ENCODE results near the gene TBX20. TPM values are rescaled to one million over a fixed set of nuclear protein-coding genes. Genes with fewer than 3 reads are reported as not detected.
A peak's percentile ranks its signal among the peaks of the same experiment; 100 is the strongest.

TBX20 gene
- total RNA-seq, 1 experiment from 2014 or later = not detected

GRCh38 chr7:35254496-35255442 lies 869 bp upstream of the TBX20 start:
- Histone ChIP-seq H2AK5ac (ENCODE audit: insufficient read length, low read length) (no peak overlapping the region), H4K20me1 (ENCODE audit: control insufficient read depth, insufficient read depth, insufficient read length) (no peaks in the 10 kb centered on the region), H3K18ac (ENCODE audit: insufficient read length, low read depth, low read length) (no peak overlapping the region), H3K79me1 (ENCODE audit: insufficient read depth, low read depth, low read length, poor library complexity, severe bottlenecking) (no peaks in the 10 kb centered on the region), H3K27ac (ENCODE audit: insufficient read length, low read depth, low read length) (no peak overlapping the region), H4K5ac (ENCODE audit: insufficient read length, low read depth, low read length) (no peak overlapping the region), H3T11ph (ENCODE audit: low read length) (no peak overlapping the region), H3K23ac (ENCODE audit: insufficient read length, low read depth, low read length) (no peak overlapping the region), H2AFZ (ENCODE audit: low read length) (no peak overlapping the region), H3K4ac (ENCODE audit: low read depth, low read length) (no peak overlapping the region), H2BK12ac (ENCODE audit: insufficient read length, low read depth, low read length) (no peak overlapping the region), H3K4me2 (ENCODE audit: insufficient read depth, insufficient read length, low read length) (peak overlapping the region; percentile 80), H3K27me3 (ENCODE audit: insufficient read depth, low read length) (peaks cover 97% of the 10 kb centered on the region), H2BK20ac (ENCODE audit: low read depth, low read length, poor library complexity, severe bottlenecking) (no peak overlapping the region), H3K23me2 (ENCODE audit: insufficient read length, low read depth, low read length, poor library complexity, severe bottlenecking) (peaks cover 19% of the 10 kb centered on the region), H3K9ac (ENCODE audit: extremely low read depth, insufficient read length, low read length) (no peak overlapping the region), H4K8ac (replicated peaks; ENCODE audit: insufficient read length, low read depth, low read length) (no peak overlapping the region), H2BK15ac (ENCODE audit: low read depth, low read length) (no peak overlapping the region), H3K9me3 (ENCODE audit: control insufficient read depth, low read depth, low read length) (no peaks in the 10 kb centered on the region), H3K4me1 (ENCODE audit: insufficient read depth, low read length) (peaks cover 9% of the 10 kb centered on the region), H4K91ac (ENCODE audit: insufficient read length, low read depth, low read length) (no peak overlapping the region), H2BK120ac (ENCODE audit: low read depth, low read length, poor library complexity, severe bottlenecking) (no peak overlapping the region), H3K79me2 (ENCODE audit: insufficient read depth, low read length) (no peaks in the 10 kb centered on the region), H2BK5ac (ENCODE audit: insufficient read length, low read length) (no peak overlapping the region), H3K56ac (ENCODE audit: insufficient read length, low read depth, low read length) (no peak overlapping the region), H3K14ac (ENCODE audit: insufficient read depth, low read length) (no peak overlapping the region)
- peak overlapping the region; percentile 52 to 78 for H3K4me3 Mint-ChIP-seq
- peaks cover 99% of the 10 kb centered on the region for H3K27me3 Mint-ChIP-seq (ENCODE audit: low read depth)
- no peak for TF ChIP-seq CTCF (conservative IDR thresholded peaks at IDR 0.05)
- no CpG with 5 or more reads among the region's 45 CpGs for WGBS (ENCODE audit: extremely low coverage, insufficient read length, low lambda C conversion rate)
- peaks cover 31 to 54% of the 10 kb centered on the region in 2 experiments for H3K4me1 Mint-ChIP-seq
- no peak overlapping the region for H3K27ac Mint-ChIP-seq
- no peak for DNase-seq
- H3K36me3 Mint-ChIP-seq (ENCODE audit: insufficient read depth in 1 of 3, low read depth in 3 of 3) = no peaks in the 10 kb centered on the region
- peaks cover 0 to 6% of the 10 kb centered on the region in 2 experiments; a peak in 2 of 5 replicates for H3K9me3 Mint-ChIP-seq
